Liver (tissue), 3 donors: ENCODE data around the gene CMTM6.

Experiments used
- CTCF ChIP-seq: fragments of 150-350 bp; IDR thresholded peaks from 2 replicates; pipeline ENCODE4 v1.5.1; 2017; ENCODE audit warnings: improper control_type of control experiment, low read depth, low read length; ENCODE audit not compliant: missing input control
- EGR1 ChIP-seq, 2 donors: IDR thresholded peaks; 2 replicates each; pipeline ENCODE4 v1.6.1; 2016 to 2018; ENCODE audit warnings: antibody characterized with exemption in 2 of 2, low read depth in 2 of 2
- FOXA1 ChIP-seq: IDR thresholded peaks from 2 replicates; pipeline ENCODE4 v1.6.1; 2016; ENCODE audit warnings: antibody characterized with exemption
- JUND ChIP-seq, 2 donors: IDR thresholded peaks; 2 replicates each; pipeline ENCODE4 v1.6.1; 2016; ENCODE audit warnings: antibody characterized with exemption in 2 of 2
- MAX ChIP-seq: IDR thresholded peaks from 2 replicates; pipeline ENCODE4 v1.6.1; 2016; ENCODE audit warnings: antibody characterized with exemption
- RAD21 ChIP-seq, 2 donors: IDR thresholded peaks; 2 replicates each; pipeline ENCODE4 v1.6.1; 2016; ENCODE audit warnings: antibody characterized with exemption in 2 of 2, mild to moderate bottlenecking in 2 of 2
- TAF1 ChIP-seq: conservative IDR thresholded peaks from 2 replicates; pipeline ENCODE4 v1.6.1; 2016; ENCODE audit warnings: antibody characterized with exemption, mild to moderate bottlenecking
- YY1 ChIP-seq: IDR thresholded peaks from 2 replicates; pipeline ENCODE4 v1.6.1; 2016; ENCODE audit warnings: antibody characterized with exemption, mild to moderate bottlenecking
- donor health status: healthy.
- donor health status: healthy.

- no peak for TF ChIP-seq MAX
- no peak for TF ChIP-seq YY1
- no peak for TF ChIP-seq CTCF
- TF ChIP-seq TAF1, result no peak
- TF ChIP-seq EGR1 (IDR thresholded peaks at IDR 0.05; ENCODE audit: low read depth in 2 of 2), result no peak
- TF ChIP-seq FOXA1, result no peak
- no peak for TF ChIP-seq RAD21 (IDR thresholded peaks at IDR 0.05)
- TF ChIP-seq JUND (IDR thresholded peaks at IDR 0.05), result no peak
Observed at GRCh38 chr3:32484436-32484835, 18.2 kb downstream of the CMTM6 start.
